A549 (cell line): ENCODE data around the gene ZNF362. TPM values are rescaled to one million over a fixed set of nuclear protein-coding genes. Genes with fewer than 3 reads are reported as not detected.

Experiments
- ATAC-seq, 2 experiments: fragments of 200-7000 bp in 1 of 2; fragments of >200 bp in 1 of 2; cut with Nextera tagmentation in 1 of 2; cut with Tn5 transposase in 1 of 2; 3 replicates each; pipeline versions ENCODE4 v1.8.0 to v1.9.1; 2018 to 2020; ENCODE audit warnings: mild to moderate bottlenecking in 1 of 2, moderate library complexity in 1 of 2
- CTCF ChIA-PET: fragments of 300-600 bp; sonication (Branson Sonifier 250); formaldehyde crosslinking; extraction: SDS; loops from one replicate; lab custom pipeline; 2021; ENCODE audit warnings: antibody characterized with exemption, inconsistent platforms; lab: Yijun Ruan, JAX
- POLR2A ChIA-PET: fragments of 350-600 bp; formaldehyde crosslinking; extraction: SDS; loops from one replicate; lab custom pipeline; 2021; ENCODE audit warnings: antibody characterized with exemption, inconsistent platforms; lab: Yijun Ruan, JAX
- DNase-seq, 2 experiments: peaks; one replicate each; pipeline versions ENCODE4 v3.0.0 to v3.0.0-alpha.2; 2011 to 2016; ENCODE audit warnings: low read depth in 1 of 2, low spot score in 1 of 2
- FAIRE-seq: peaks from 2 replicates; lab custom pipeline; 2011; peaks lifted over from hg19 to GRCh38; lab: Jason Lieb, UNC
- H3K27ac ChIP-seq, 2 experiments: fragments of >200 bp; sonication (Bioruptor Twin); formaldehyde crosslinking; 3 replicates each; pipeline ENCODE4 v1.5.1; 2016 to 2017
- H3K4me1 ChIP-seq: fragments of >200 bp; sonication (Bioruptor Twin); formaldehyde crosslinking; 3 replicates; pipeline ENCODE4 v1.6.1; 2016
- H3K4me2 ChIP-seq: fragments of >200 bp; sonication (Bioruptor Twin); formaldehyde crosslinking; 3 replicates; pipeline ENCODE4 v1.6.1; 2016
- H3K4me3 ChIP-seq: fragments of >200 bp; sonication (Bioruptor Twin); formaldehyde crosslinking; 3 replicates; pipeline ENCODE4 v1.5.1; 2016
- H3K9me3 ChIP-seq: fragments of >200 bp; sonication (Bioruptor Twin); formaldehyde crosslinking; 3 replicates; pipeline ENCODE4 v1.6.1; 2016
- BHLHE40 ChIP-seq: IDR thresholded peaks from 2 replicates; pipeline ENCODE4 v1.6.1; 2012; ENCODE audit warnings: low read depth, low read length, inconsistent platforms
- CBX8 ChIP-seq: fragments of 200-600 bp; sonication (generic); IDR thresholded peaks from 2 replicates; pipeline ENCODE4 v1.6.1; 2016
- CEBPB ChIP-seq, 2 experiments: fragments of >200 bp in 1 of 2; sonication (Bioruptor Twin) in 1 of 2; formaldehyde crosslinking in 1 of 2; IDR thresholded peaks; 2 replicates each; pipeline ENCODE4 v1.6.1; 2012 to 2016
- CHD2 ChIP-seq: fragments of 150-350 bp; IDR thresholded peaks from 2 replicates; pipeline ENCODE4 v1.6.1; 2014; ENCODE audit warnings: low read length; ENCODE audit not compliant: partially characterized antibody
- EHF ChIP-seq: fragments of 250-450 bp; sonication (Bioruptor Pico); IDR thresholded peaks from 2 replicates; pipeline ENCODE4 v1.5.0; 2020; ENCODE audit warnings: mild to moderate bottlenecking
- EP300 ChIP-seq, 2 experiments: fragments of >200 bp; sonication (Bioruptor Twin); formaldehyde crosslinking; IDR thresholded peaks; 2 replicates in 1 of 2; 3 replicates in 1 of 2; pipeline ENCODE4 v1.6.1; 2016 to 2017
- ESRRA ChIP-seq: fragments of 150-350 bp; IDR thresholded peaks from 2 replicates; pipeline ENCODE4 v1.6.1; 2014; ENCODE audit warnings: mild to moderate bottlenecking, low read length, borderline replicate concordance
- FOSL2 ChIP-seq, 2 experiments: fragments of 450-650 bp in 1 of 2; fragments of >200 bp in 1 of 2; sonication (Bioruptor Twin) in 1 of 2; formaldehyde crosslinking; IDR thresholded peaks; 2 replicates each; pipeline versions ENCODE4 v1.5.0 to v1.6.1; 2016 to 2020; ENCODE audit warnings: mild to moderate bottlenecking in 1 of 2, moderate library complexity in 1 of 2
- FOXS1 ChIP-seq: fragments of 250-450 bp; sonication (Bioruptor Pico); IDR thresholded peaks from 2 replicates; pipeline ENCODE4 v1.5.0; 2020; ENCODE audit warnings: mild to moderate bottlenecking, moderate library complexity
- GATA3 ChIP-seq: IDR thresholded peaks from 2 replicates; pipeline ENCODE4 v1.6.1; 2012; ENCODE audit warnings: borderline replicate concordance
- HEYL ChIP-seq: fragments of 250-450 bp; sonication (Bioruptor Pico); IDR thresholded peaks from 2 replicates; pipeline ENCODE4 v1.8.0; 2021; ENCODE audit warnings: mild to moderate bottlenecking, moderate library complexity
- HOXA7 ChIP-seq: fragments of 250-450 bp; sonication (Bioruptor Pico); IDR thresholded peaks from 2 replicates; pipeline ENCODE4 v1.5.0; 2020; ENCODE audit warnings: mild to moderate bottlenecking, moderate library complexity
- HOXB13 ChIP-seq: fragments of 250-450 bp; sonication (Bioruptor Pico); IDR thresholded peaks from 2 replicates; pipeline ENCODE4 v1.5.0; 2020; ENCODE audit warnings: low read depth, mild to moderate bottlenecking, moderate library complexity
- JUN ChIP-seq, 2 experiments: fragments of >200 bp; sonication (Bioruptor Twin); formaldehyde crosslinking; IDR thresholded peaks; 2 replicates in 1 of 2; 3 replicates in 1 of 2; pipeline ENCODE4 v1.6.1; 2016 to 2017
- JUNB ChIP-seq: fragments of >200 bp; sonication (Bioruptor Twin); formaldehyde crosslinking; IDR thresholded peaks from 2 replicates; pipeline ENCODE4 v1.6.1; 2016
- MYC ChIP-seq: IDR thresholded peaks from 2 replicates; pipeline ENCODE4 v1.6.1; 2012; ENCODE audit warnings: mild to moderate bottlenecking, inconsistent platforms, low read length, improper control_type of control experiment, borderline replicate concordance
- NPAS2 ChIP-seq: fragments of 250-450 bp; sonication (Bioruptor Pico); IDR thresholded peaks from 2 replicates; pipeline ENCODE4 v1.8.0; 2022; ENCODE audit warnings: mild to moderate bottlenecking, moderate library complexity, borderline replicate concordance
- NR3C1 ChIP-seq: fragments of >200 bp; sonication (Bioruptor Twin); formaldehyde crosslinking; IDR thresholded peaks from 3 replicates; pipeline ENCODE4 v1.6.1; 2017
- PHF8 ChIP-seq: fragments of 200-600 bp; sonication (generic); IDR thresholded peaks from 2 replicates; pipeline ENCODE4 v1.6.1; 2016; ENCODE audit warnings: low read depth, mild to moderate bottlenecking, antibody characterized with exemption, moderate library complexity, borderline replicate concordance
- RAD21 ChIP-seq, 2 experiments: fragments of >200 bp in 1 of 2; sonication (Bioruptor Twin) in 1 of 2; formaldehyde crosslinking in 1 of 2; IDR thresholded peaks in 1 of 2; conservative IDR thresholded peaks in 1 of 2; 2 replicates in 1 of 2; 3 replicates in 1 of 2; pipeline ENCODE4 v1.6.1; 2012 to 2018; ENCODE audit warnings: inconsistent platforms in 1 of 2
- RARB ChIP-seq: fragments of 250-450 bp; sonication (Bioruptor Pico); IDR thresholded peaks from 2 replicates; pipeline ENCODE4 v1.8.0; 2021; ENCODE audit warnings: mild to moderate bottlenecking, moderate library complexity
- RFX5 ChIP-seq: fragments of 450-650 bp; IDR thresholded peaks from 2 replicates; pipeline ENCODE4 v1.7.1; 2014; ENCODE audit warnings: antibody characterized with exemption, mild to moderate bottlenecking, moderate library complexity
- SREBF2 ChIP-seq: fragments of 450-650 bp; IDR thresholded peaks from 2 replicates; pipeline ENCODE4 v1.6.1; 2014; ENCODE audit warnings: mild to moderate bottlenecking, moderate library complexity
- TFCP2L1 ChIP-seq: fragments of 250-450 bp; sonication (Bioruptor Pico); IDR thresholded peaks from 2 replicates; pipeline ENCODE4 v1.5.0; 2021; ENCODE audit warnings: mild to moderate bottlenecking
- ZFP36 ChIP-seq: fragments of 450-650 bp; IDR thresholded peaks from 2 replicates; pipeline ENCODE4 v1.6.1; 2014; ENCODE audit warnings: borderline replicate concordance; ENCODE audit not compliant: partially characterized antibody
- ZNF302 ChIP-seq: fragments of 250-450 bp; sonication (Bioruptor Pico); IDR thresholded peaks from 2 replicates; pipeline ENCODE4 v1.9.0; 2021; ENCODE audit warnings: inconsistent platforms, mild to moderate bottlenecking, moderate library complexity
- ZSCAN20 ChIP-seq: fragments of 250-450 bp; sonication (Bioruptor Pico); IDR thresholded peaks from 2 replicates; pipeline ENCODE4 v1.8.0; 2022; ENCODE audit warnings: mild to moderate bottlenecking, moderate library complexity
- WGBS: methylation state at CpG from one replicate; pipeline ENCODE4 v1.1.6; 2017; ENCODE audit errors: missing lambda C conversion rate; 5-methylcytosine and 5-hydroxymethylcytosine counted together
- polyA plus RNA-seq, 4 experiments: library from polyadenylated mRNA; depleted of rRNA in 3 of 4; stranded (reverse); fragments of >200 nt; fragmentation: RNase III in 1 of 4; extraction: RNeasy Plus Mini Kit Qiagen cat#74134 plus additional on column Dnase treatment in 1 of 4; gene quantifications; 2 replicates in 3 of 4; 3 replicates in 1 of 4; pipeline ENCODE4 v1.2.3, GENCODE V29; 2011 to 2017
- TF ChIP-seq, protein P1 (sequence below): fragments of >200 bp; sonication (Bioruptor Twin); formaldehyde crosslinking; IDR thresholded peaks from 3 replicates; pipeline ENCODE4 v1.5.1; 2016
- TF ChIP-seq, protein P2 (sequence below): IDR thresholded peaks from 2 replicates; pipeline ENCODE4 v1.6.1; 2012
- TF ChIP-seq, protein P3 (sequence below): IDR thresholded peaks from 2 replicates; pipeline ENCODE4 v1.6.1; 2012; ENCODE audit warnings: low read depth, borderline replicate concordance
- TF ChIP-seq, protein P4 (sequence below): fragments of 250-450 bp; sonication (Bioruptor Pico); IDR thresholded peaks from 2 replicates; pipeline ENCODE4 v1.5.0; 2020; ENCODE audit warnings: low read depth, mild to moderate bottlenecking, moderate library complexity
- TF ChIP-seq, protein P5 (sequence below): fragments of >200 bp; sonication (Bioruptor Twin); formaldehyde crosslinking; IDR thresholded peaks from 2 replicates; pipeline ENCODE4 v1.6.1; 2016

Gene ZNF362
- polyA plus RNA-seq, 2 of the 4 experiments (the other 2 are of a cell fraction): 4.8 to 7.9 TPM

DNA sequence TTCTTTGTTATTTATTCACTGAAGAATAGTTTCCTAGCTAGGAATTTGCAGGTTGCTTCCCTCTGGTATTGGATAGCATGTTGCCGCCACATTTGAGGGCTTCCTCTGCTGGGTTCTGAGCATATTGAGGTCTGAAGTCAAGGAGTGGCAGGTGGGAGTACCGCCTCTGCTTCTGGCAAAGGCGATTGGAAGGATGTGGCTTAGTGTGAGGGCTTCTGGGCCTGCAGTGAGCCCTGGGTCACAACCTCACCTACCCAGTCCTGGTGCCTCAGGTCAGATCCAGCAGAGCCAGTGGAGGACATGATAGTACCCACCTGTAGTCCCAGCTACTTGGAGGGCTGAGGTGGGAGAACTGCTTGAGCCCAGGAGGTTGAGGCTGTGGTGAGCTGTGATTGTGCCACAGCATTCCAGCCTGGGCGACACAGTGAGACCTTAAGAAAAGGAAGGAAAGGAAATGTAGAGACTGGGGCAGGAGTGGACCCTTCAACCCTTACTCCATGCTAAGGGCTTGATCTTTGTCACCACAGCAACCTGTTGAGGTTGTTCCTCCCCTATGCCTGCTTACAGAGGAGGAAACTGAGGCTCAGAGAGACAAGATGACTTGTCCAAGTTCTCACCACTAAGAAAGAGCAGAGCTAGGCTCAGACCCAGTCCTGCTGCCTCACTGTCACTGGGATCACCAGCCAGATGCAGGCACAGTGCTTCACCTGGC, 41.8 kb downstream of the ZNF362 start:
- DNase-seq (no peak), ATAC-seq (no peak; a peak in 2 of 6 replicates)
- WGBS: 86% methylated on average over 4 of the region's 4 CpGs
- H3K4me2 ChIP-seq: no peak overlapping the region
- CTCF ChIA-PET: interaction anchor here (0.7 to 8.6 kb wide), 10 partner anchors 15 to 314 kb away, joined by 3 to 162 read pairs (median 4); partner anchors contain the start of gene ZSCAN20
- TF ChIP-seq JUNB: no peak
- TF ChIP-seq ESRRA: no peak
- no peak for TF ChIP-seq FOXS1 (CRISPR knock-in tag)
- no peak for TF ChIP-seq ZFP36
- no peak for TF ChIP-seq GATA3
- no peak for TF ChIP-seq CBX8
- no peak for TF ChIP-seq EHF
- TF ChIP-seq JUN (IDR thresholded peaks at IDR 0.05): no peak
- TF ChIP-seq HOXA7: no peak
- no peak for TF ChIP-seq SREBF2
- no peak for TF ChIP-seq EP300 (IDR thresholded peaks at IDR 0.05)
- no peak for TF ChIP-seq TFCP2L1 (CRISPR knock-in tag)
- TF ChIP-seq, all 56 proteins: peak for 0
- POLR2A ChIA-PET: no interaction called here
- FAIRE-seq: no peak
- Histone ChIP-seq H3K9me3 (no peaks in the 10 kb centered on the region; the same call in 2 of the 3 replicates), H3K27ac (no peak overlapping the region), H3K4me3 (no peak overlapping the region), H3K4me1 (no peaks in the 10 kb centered on the region)

DNA sequence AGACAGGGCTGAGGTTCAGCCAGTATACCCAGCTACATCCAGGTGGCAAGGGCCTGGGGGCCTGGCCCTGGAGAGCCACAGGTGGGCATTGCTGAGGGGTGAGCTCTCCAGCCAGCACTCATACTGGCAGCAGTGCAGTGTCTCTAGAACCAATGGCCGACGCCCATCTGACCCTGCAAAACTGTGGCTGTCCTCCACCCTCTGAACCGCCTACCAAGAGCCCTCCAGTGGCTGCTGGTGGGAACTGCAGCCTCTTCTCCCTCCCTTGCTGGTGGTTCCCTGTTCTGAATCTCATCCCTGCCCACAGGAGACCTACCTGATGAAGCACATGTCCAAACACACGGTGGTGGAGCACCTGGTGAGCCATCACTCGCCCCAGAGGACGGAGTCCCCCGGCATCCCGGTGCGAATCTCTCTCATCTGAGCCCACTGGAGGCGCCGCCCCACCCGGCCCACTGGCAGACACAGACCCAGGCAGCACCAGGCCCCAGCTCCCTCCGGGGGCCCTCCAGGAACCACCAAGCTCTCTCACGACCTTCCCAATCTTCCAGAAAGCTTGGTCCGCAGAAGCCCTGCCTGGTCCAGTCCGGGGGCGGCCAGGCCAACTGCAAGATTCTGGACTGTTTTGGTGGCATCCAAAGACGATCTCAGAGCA, 42.5 kb downstream of the ZNF362 start:
- FAIRE-seq (no peak), ATAC-seq (peak; percentile 68 to 89), DNase-seq (peak; percentile 58 to 60)
- ChIA-PET CTCF (interaction anchor here (0.8 to 8.6 kb wide), 7 partner anchors 14 to 313 kb away, joined by 3 to 162 read pairs (median 7); partner anchors contain the start of gene ZSCAN20), POLR2A (no interaction called here)
- Histone ChIP-seq H3K27ac (no peak overlapping the region), H3K9me3 (no peaks in the 10 kb centered on the region; the same call in 2 of the 3 replicates), H3K4me1 (no peaks in the 10 kb centered on the region), H3K4me2 (no peak overlapping the region), H3K4me3 (no peak overlapping the region)
- 61% methylated on average over 15 of the region's 18 CpGs for WGBS
- TF ChIP-seq ESRRA (no peak), FOXS1 (CRISPR knock-in tag) (no peak), CEBPB (IDR thresholded peaks at IDR 0.05) (no peak), HOXB13 (CRISPR knock-in tag) (no peak), JUNB (no peak), TFCP2L1 (CRISPR knock-in tag) (no peak), HEYL (CRISPR knock-in tag) (no peak), NR3C1 (no peak), JUN (IDR thresholded peaks at IDR 0.05) (no peak), MYC (no peak), NPAS2 (CRISPR knock-in tag) (no peak), HOXA7 (no peak), PHF8 (no peak), BHLHE40 (no peak), FOSL2 (IDR thresholded peaks at IDR 0.05) (no peak), FOSL2 (CRISPR knock-in tag; IDR thresholded peaks at IDR 0.05) (no peak), EP300 (IDR thresholded peaks at IDR 0.05) (no peak), RAD21 (conservative IDR thresholded peaks at IDR 0.05 in 1 of 2, IDR thresholded peaks at IDR 0.05 in 1 of 2) (peak; percentile 44 to 57; a peak in 4 of 5 replicates), RFX5 (no peak), ZFP36 (peak; percentile 45), ZSCAN20 (CRISPR knock-in tag) (no peak), CHD2 (no peak), RARB (CRISPR knock-in tag) (no peak), ZNF302 (CRISPR knock-in tag) (no peak)
- TF ChIP-seq, protein P1, sequence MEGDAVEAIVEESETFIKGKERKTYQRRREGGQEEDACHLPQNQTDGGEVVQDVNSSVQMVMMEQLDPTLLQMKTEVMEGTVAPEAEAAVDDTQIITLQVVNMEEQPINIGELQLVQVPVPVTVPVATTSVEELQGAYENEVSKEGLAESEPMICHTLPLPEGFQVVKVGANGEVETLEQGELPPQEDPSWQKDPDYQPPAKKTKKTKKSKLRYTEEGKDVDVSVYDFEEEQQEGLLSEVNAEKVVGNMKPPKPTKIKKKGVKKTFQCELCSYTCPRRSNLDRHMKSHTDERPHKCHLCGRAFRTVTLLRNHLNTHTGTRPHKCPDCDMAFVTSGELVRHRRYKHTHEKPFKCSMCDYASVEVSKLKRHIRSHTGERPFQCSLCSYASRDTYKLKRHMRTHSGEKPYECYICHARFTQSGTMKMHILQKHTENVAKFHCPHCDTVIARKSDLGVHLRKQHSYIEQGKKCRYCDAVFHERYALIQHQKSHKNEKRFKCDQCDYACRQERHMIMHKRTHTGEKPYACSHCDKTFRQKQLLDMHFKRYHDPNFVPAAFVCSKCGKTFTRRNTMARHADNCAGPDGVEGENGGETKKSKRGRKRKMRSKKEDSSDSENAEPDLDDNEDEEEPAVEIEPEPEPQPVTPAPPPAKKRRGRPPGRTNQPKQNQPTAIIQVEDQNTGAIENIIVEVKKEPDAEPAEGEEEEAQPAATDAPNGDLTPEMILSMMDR: peak; percentile 50
- TF ChIP-seq, protein P2, sequence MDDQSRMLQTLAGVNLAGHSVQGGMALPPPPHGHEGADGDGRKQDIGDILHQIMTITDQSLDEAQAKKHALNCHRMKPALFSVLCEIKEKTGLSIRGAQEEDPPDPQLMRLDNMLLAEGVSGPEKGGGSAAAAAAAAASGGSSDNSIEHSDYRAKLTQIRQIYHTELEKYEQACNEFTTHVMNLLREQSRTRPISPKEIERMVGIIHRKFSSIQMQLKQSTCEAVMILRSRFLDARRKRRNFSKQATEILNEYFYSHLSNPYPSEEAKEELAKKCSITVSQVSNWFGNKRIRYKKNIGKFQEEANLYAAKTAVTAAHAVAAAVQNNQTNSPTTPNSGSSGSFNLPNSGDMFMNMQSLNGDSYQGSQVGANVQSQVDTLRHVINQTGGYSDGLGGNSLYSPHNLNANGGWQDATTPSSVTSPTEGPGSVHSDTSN: no peak
- TF ChIP-seq, protein P3, sequence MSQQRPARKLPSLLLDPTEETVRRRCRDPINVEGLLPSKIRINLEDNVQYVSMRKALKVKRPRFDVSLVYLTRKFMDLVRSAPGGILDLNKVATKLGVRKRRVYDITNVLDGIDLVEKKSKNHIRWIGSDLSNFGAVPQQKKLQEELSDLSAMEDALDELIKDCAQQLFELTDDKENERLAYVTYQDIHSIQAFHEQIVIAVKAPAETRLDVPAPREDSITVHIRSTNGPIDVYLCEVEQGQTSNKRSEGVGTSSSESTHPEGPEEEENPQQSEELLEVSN: no peak
- TF ChIP-seq, protein P4, sequence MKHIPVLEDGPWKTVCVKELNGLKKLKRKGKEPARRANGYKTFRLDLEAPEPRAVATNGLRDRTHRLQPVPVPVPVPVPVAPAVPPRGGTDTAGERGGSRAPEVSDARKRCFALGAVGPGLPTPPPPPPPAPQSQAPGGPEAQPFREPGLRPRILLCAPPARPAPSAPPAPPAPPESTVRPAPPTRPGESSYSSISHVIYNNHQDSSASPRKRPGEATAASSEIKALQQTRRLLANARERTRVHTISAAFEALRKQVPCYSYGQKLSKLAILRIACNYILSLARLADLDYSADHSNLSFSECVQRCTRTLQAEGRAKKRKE (CRISPR knock-in tag): no peak
- TF ChIP-seq, protein P5, sequence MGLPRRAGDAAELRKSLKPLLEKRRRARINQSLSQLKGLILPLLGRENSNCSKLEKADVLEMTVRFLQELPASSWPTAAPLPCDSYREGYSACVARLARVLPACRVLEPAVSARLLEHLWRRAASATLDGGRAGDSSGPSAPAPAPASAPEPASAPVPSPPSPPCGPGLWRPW: no peak
